GM23338 (cell line): ENCODE results near the gene NECTIN3. TPM values are rescaled to one million over a fixed set of nuclear protein-coding genes. Genes with fewer than 3 reads are reported as not detected.

ENCODE experiments used
- ATAC-seq: fragments of 200-7000 bp; cut with Tn5 transposase; 3 replicates; pipeline ENCODE4 v1.9.1; 2020
- DNase-seq: peaks from one replicate; pipeline ENCODE4 v3.0.0-alpha.2; 2015; ENCODE audit warnings: low spot score
- H2AFZ ChIP-seq: fragments of 200-600 bp; sonication (generic); 2 replicates; pipeline ENCODE4 v1.8.0; 2016; ENCODE audit warnings: antibody characterized with exemption, mild to moderate bottlenecking, moderate library complexity
- H3F3A ChIP-seq: fragments of 200-600 bp; sonication (generic); replicated peaks from 2 replicates; pipeline ENCODE4 v1.8.0; 2017; ENCODE audit warnings: antibody characterized with exemption, mixed run types, low read depth
- H3K27ac ChIP-seq: fragments of 200-600 bp; sonication (generic); 2 replicates; pipeline ENCODE4 v1.6.1; 2016; ENCODE audit warnings: low read depth
- H3K27me3 ChIP-seq: fragments of 200-600 bp; sonication (generic); 2 replicates; pipeline ENCODE4 v1.8.0; 2016; ENCODE audit warnings: mild to moderate bottlenecking, mixed run types, moderate library complexity; ENCODE audit not compliant: insufficient read depth
- H3K36me3 ChIP-seq: fragments of 200-600 bp; sonication (generic); 2 replicates; pipeline ENCODE4 v1.8.0; 2016; ENCODE audit warnings: mild to moderate bottlenecking; ENCODE audit not compliant: insufficient read depth
- H3K4me1 ChIP-seq: fragments of 200-600 bp; sonication (generic); 2 replicates; pipeline ENCODE4 v1.8.0; 2016; ENCODE audit warnings: mild to moderate bottlenecking, moderate library complexity; ENCODE audit not compliant: insufficient read depth
- H3K4me2 ChIP-seq: fragments of 200-600 bp; sonication (generic); 2 replicates; pipeline ENCODE4 v1.7.1; 2017; ENCODE audit warnings: mixed run types
- H3K4me3 ChIP-seq: fragments of 200-600 bp; sonication (generic); 2 replicates; pipeline ENCODE4 v1.6.1; 2016; ENCODE audit warnings: mixed run types
- H3K79me2 ChIP-seq: fragments of 200-600 bp; sonication (generic); replicated peaks from 2 replicates; pipeline ENCODE4 v1.8.0; 2017; ENCODE audit warnings: mild to moderate bottlenecking; ENCODE audit not compliant: insufficient read depth
- H3K9me2 ChIP-seq: fragments of 200-600 bp; sonication (generic); 2 replicates; pipeline ENCODE4 v1.8.0; 2017; ENCODE audit not compliant: insufficient read depth
- H4K20me1 ChIP-seq: fragments of 200-600 bp; sonication (generic); replicated peaks from 2 replicates; pipeline ENCODE4 v1.8.0; 2017; ENCODE audit warnings: mild to moderate bottlenecking; ENCODE audit not compliant: insufficient read depth
- H3K27ac Mint-ChIP-seq: 2 replicates; pipeline ENCODE4 v1.8.0; 2020; ENCODE audit warnings: inconsistent platforms, mild to moderate bottlenecking, moderate library complexity, mixed read lengths
- H3K27me3 Mint-ChIP-seq: 3 replicates; pipeline ENCODE4 v1.8.0; 2022; ENCODE audit warnings: low read depth, mild to moderate bottlenecking, moderate library complexity, mixed read lengths, inconsistent platforms; ENCODE audit not compliant: insufficient read depth, poor library complexity
- H3K36me3 Mint-ChIP-seq: 3 replicates; pipeline ENCODE4 v1.8.0; 2021; ENCODE audit warnings: low read depth, mild to moderate bottlenecking, inconsistent platforms, moderate library complexity, mixed read lengths
- H3K4me1 Mint-ChIP-seq: 3 replicates; pipeline ENCODE4 v1.8.0; 2020; ENCODE audit warnings: mild to moderate bottlenecking, inconsistent platforms, mixed read lengths
- H3K4me3 Mint-ChIP-seq: 3 replicates; pipeline ENCODE4 v1.8.0; 2021; ENCODE audit warnings: moderate library complexity, mild to moderate bottlenecking, inconsistent platforms, mixed read lengths
- H3K9me3 Mint-ChIP-seq: 3 replicates; pipeline ENCODE4 v1.8.0; 2020; ENCODE audit warnings: moderate library complexity, mild to moderate bottlenecking, inconsistent platforms, mixed read lengths
- CREB1 ChIP-seq: fragments of 250-450 bp; sonication (Bioruptor Pico); IDR thresholded peaks from 2 replicates; pipeline ENCODE4 v1.5.0; 2020; ENCODE audit warnings: low read depth, mild to moderate bottlenecking, moderate library complexity
- ETS1 ChIP-seq: IDR thresholded peaks from 2 replicates; pipeline ENCODE4 v1.6.1; 2016; ENCODE audit warnings: antibody characterized with exemption
- EZH2 ChIP-seq: fragments of 200-600 bp; sonication (generic); IDR thresholded peaks from one replicate; pipeline ENCODE4 v1.8.0; 2017; ENCODE audit warnings: antibody characterized with exemption, mild to moderate bottlenecking, low read depth; ENCODE audit not compliant: unreplicated experiment
- EZH2phosphoT487 ChIP-seq: fragments of 200-600 bp; sonication (generic); IDR thresholded peaks from one replicate; pipeline ENCODE4 v1.8.1; 2018; ENCODE audit warnings: antibody characterized with exemption; ENCODE audit not compliant: unreplicated experiment
- JUNB ChIP-seq: IDR thresholded peaks from one replicate; pipeline ENCODE4 v1.6.1; 2016; ENCODE audit warnings: antibody characterized with exemption; ENCODE audit not compliant: unreplicated experiment
- NANOG ChIP-seq: IDR thresholded peaks from 2 replicates; pipeline ENCODE4 v1.6.1; 2016; ENCODE audit warnings: antibody characterized with exemption, borderline replicate concordance
- POLR2AphosphoS5 ChIP-seq: IDR thresholded peaks from 2 replicates; pipeline ENCODE4 v1.6.1; 2016; ENCODE audit warnings: antibody characterized with exemption, low read depth
- STAT1 ChIP-seq: IDR thresholded peaks from one replicate; pipeline ENCODE4 v1.6.1; 2016; ENCODE audit warnings: antibody characterized with exemption; ENCODE audit not compliant: unreplicated experiment
- ZNF114 ChIP-seq: fragments of 250-450 bp; sonication (Bioruptor Pico); IDR thresholded peaks from 2 replicates; pipeline ENCODE4 v1.5.0; 2020; ENCODE audit warnings: mild to moderate bottlenecking, moderate library complexity
- ZNF331 ChIP-seq: fragments of 250-450 bp; sonication (Bioruptor Pico); IDR thresholded peaks from 2 replicates; pipeline ENCODE4 v1.5.0; 2020; ENCODE audit warnings: low read depth, mild to moderate bottlenecking, moderate library complexity
- polyA plus RNA-seq: library from polyadenylated mRNA; unstranded; fragments of >200 nt; fragmentation: Nextera tagmentation; extraction: Ambion mirVana; gene quantifications from 2 replicates; pipeline ENCODE4 v1.2.1, GENCODE V29; 2016
- total RNA-seq: library from RNA; depleted of rRNA; stranded (reverse); fragments of >200 nt; shearing (Covaris generic); gene quantifications from 2 replicates; pipeline ENCODE4 v1.2.3, GENCODE V29; 2014
- TF ChIP-seq, protein P1 (sequence below): IDR thresholded peaks from one replicate; pipeline ENCODE4 v1.6.1; 2018; ENCODE audit warnings: antibody characterized with exemption; ENCODE audit not compliant: unreplicated experiment

Gene NECTIN3
- total and polyA plus RNA-seq, 2 experiments from 2014 or later = 16.0 to 48.2 TPM

- Histone ChIP-seq H2AFZ (peak overlapping the region; percentile 97), H3K4me3 (peak overlapping the region; percentile 94), H4K20me1 (peaks cover 5% of the 10 kb centered on the region), H3K27me3 (no peaks in the 10 kb centered on the region), H3K36me3 (no peaks in the 10 kb centered on the region), H3K4me1 (peaks cover 27% of the 10 kb centered on the region), H3K9me2 (no peaks in the 10 kb centered on the region), H3K4me2 (peak overlapping the region; percentile 98), H3K27ac (peak overlapping the region; percentile 92; the same call in 1 of the 2 replicates), H3F3A (no peaks in the 10 kb centered on the region), H3K79me2 (peaks cover 50% of the 10 kb centered on the region)
- H3K36me3 Mint-ChIP-seq = peaks cover 6% of the 10 kb centered on the region; the same call in 1 of the 3 replicates
- no peaks in the 10 kb centered on the region; the same call in 2 of the 3 replicates for H3K9me3 Mint-ChIP-seq
- H3K4me1 Mint-ChIP-seq = peaks cover 29% of the 10 kb centered on the region
- H3K27ac Mint-ChIP-seq = peak overlapping the region; percentile 93
- peaks cover 4% of the 10 kb centered on the region for H3K27me3 Mint-ChIP-seq
- peak; percentile 55; the same call in 2 of the 3 replicates for ATAC-seq
- peak overlapping the region; percentile 99 for H3K4me3 Mint-ChIP-seq
- TF ChIP-seq, protein P1, sequence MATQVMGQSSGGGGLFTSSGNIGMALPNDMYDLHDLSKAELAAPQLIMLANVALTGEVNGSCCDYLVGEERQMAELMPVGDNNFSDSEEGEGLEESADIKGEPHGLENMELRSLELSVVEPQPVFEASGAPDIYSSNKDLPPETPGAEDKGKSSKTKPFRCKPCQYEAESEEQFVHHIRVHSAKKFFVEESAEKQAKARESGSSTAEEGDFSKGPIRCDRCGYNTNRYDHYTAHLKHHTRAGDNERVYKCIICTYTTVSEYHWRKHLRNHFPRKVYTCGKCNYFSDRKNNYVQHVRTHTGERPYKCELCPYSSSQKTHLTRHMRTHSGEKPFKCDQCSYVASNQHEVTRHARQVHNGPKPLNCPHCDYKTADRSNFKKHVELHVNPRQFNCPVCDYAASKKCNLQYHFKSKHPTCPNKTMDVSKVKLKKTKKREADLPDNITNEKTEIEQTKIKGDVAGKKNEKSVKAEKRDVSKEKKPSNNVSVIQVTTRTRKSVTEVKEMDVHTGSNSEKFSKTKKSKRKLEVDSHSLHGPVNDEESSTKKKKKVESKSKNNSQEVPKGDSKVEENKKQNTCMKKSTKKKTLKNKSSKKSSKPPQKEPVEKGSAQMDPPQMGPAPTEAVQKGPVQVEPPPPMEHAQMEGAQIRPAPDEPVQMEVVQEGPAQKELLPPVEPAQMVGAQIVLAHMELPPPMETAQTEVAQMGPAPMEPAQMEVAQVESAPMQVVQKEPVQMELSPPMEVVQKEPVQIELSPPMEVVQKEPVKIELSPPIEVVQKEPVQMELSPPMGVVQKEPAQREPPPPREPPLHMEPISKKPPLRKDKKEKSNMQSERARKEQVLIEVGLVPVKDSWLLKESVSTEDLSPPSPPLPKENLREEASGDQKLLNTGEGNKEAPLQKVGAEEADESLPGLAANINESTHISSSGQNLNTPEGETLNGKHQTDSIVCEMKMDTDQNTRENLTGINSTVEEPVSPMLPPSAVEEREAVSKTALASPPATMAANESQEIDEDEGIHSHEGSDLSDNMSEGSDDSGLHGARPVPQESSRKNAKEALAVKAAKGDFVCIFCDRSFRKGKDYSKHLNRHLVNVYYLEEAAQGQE = no peak
- TF ChIP-seq NANOG (no peak), EZH2 (no peak), ETS1 (no peak), JUNB (no peak)
- DNase-seq = peak; percentile 84
Measured at GRCh38 chr3:111070772-111071256, 802 bp upstream of the NECTIN3 start.

DNA sequence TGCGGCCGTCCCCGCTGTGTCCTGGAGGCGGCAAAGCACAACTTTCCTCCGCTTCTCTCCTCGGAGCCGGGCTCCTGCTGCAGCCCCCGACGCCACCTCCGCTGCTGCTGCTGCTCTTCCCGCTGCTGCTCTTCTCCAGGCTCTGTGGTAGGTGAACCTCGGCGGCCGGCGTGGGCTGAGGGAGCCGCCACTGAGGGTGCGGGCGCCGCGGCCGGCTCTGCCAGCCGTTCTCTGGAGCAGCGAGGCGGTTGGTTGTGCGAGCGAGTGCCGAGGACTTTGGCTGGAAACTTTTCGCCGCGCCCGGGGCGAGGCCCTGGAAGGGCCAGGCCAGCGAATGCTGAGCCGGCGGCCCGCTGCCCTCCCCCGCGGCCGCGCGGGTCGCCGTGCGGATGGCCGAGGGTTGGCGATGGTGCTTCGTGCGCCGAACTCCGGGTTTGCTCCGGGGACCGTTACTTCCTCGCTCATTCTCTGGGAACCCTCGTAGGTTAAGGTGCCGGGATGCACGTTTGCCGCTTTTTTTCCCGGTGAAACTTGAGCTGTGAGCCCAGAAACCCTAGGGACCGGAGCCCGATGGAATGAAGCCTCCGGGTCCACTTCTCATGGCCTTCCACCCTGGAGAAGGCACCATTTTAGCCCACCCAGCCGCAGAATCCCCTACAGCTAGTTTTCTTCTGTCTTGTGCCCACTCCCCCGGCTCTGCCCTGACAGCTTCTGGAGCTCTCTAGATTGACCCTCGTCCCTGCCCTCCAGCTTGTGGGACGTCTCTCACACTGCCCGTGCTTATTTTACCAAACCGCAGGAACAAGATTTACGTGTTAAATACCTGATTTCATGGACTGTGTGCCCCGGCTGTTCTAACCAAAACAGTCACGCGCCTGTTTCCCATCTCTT is 660 bp downstream of the NECTIN3 start:
- H3K4me3 Mint-ChIP-seq = peak overlapping the region; percentile 99
- Histone ChIP-seq H3K4me3 (peak overlapping the region; percentile 94), H3K9me2 (no peaks in the 10 kb centered on the region), H4K20me1 (peaks cover 5% of the 10 kb centered on the region), H3K27ac (no peak overlapping the region), H3K4me1 (peaks cover 27% of the 10 kb centered on the region), H3K27me3 (no peaks in the 10 kb centered on the region), H3K36me3 (no peaks in the 10 kb centered on the region), H2AFZ (peak overlapping the region; percentile 86), H3F3A (no peaks in the 10 kb centered on the region), H3K4me2 (peak overlapping the region; percentile 98), H3K79me2 (peaks cover 65% of the 10 kb centered on the region)
- peaks cover 2% of the 10 kb centered on the region for H3K27me3 Mint-ChIP-seq
- H3K4me1 Mint-ChIP-seq = peaks cover 31% of the 10 kb centered on the region
- peak; percentile 22 for ATAC-seq
- peaks cover 6% of the 10 kb centered on the region; the same call in 1 of the 3 replicates for H3K36me3 Mint-ChIP-seq
- H3K27ac Mint-ChIP-seq = peak overlapping the region; percentile 35; the same call in 1 of the 2 replicates
- no peaks in the 10 kb centered on the region; the same call in 2 of the 3 replicates for H3K9me3 Mint-ChIP-seq
- peak; percentile 77 for DNase-seq
- TF ChIP-seq ZNF114 (CRISPR knock-in tag) (no peak), EZH2 (no peak), JUNB (no peak), POLR2AphosphoS5 (no peak; the same call in 1 of the 2 replicates), STAT1 (no peak), NANOG (no peak), EZH2phosphoT487 (no peak), ZNF331 (no peak), ETS1 (no peak), CREB1 (no peak)
- TF ChIP-seq, protein P1 = no peak
